ENCODE data around the gene MAST2.

DNA sequence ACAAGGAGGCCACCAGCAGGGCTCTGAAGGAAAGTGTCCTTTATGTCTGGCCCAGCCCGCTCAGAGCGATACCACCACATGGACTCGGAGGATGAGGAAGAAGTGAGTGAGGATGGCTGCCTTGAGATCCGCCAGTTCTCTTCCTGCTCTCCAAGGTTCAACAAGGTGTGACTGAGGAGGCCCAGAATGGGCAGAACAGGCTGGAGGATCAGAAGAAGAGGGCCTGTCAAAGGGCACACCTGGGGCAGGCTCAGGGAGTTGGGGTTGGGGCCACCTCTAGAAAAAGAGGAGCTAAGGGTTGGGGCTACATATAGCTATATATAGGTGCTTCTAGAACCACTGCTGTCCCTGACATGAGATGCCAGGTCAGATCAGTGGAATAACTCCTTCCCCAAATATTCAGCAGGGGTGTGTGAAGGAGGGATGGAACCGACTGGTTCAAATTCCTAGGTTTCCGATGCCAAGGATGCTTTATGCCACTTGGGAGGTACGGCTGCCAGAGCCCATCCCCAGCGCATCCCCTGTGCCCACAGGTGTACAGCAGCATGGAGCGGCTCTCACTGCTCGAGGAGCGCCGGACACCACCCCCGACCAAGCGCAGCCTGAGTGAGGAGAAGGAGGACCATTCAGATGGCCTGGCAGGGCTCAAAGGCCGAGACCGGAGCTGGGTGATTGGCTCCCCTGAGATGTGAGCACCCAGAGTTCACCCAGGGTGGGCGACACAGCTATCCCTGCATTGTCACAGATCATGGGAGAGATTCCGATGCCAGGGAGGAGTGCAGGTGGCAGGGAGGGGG, 226.9 kb downstream of the MAST2 start:
- TF ChIP-seq, protein P1, sequence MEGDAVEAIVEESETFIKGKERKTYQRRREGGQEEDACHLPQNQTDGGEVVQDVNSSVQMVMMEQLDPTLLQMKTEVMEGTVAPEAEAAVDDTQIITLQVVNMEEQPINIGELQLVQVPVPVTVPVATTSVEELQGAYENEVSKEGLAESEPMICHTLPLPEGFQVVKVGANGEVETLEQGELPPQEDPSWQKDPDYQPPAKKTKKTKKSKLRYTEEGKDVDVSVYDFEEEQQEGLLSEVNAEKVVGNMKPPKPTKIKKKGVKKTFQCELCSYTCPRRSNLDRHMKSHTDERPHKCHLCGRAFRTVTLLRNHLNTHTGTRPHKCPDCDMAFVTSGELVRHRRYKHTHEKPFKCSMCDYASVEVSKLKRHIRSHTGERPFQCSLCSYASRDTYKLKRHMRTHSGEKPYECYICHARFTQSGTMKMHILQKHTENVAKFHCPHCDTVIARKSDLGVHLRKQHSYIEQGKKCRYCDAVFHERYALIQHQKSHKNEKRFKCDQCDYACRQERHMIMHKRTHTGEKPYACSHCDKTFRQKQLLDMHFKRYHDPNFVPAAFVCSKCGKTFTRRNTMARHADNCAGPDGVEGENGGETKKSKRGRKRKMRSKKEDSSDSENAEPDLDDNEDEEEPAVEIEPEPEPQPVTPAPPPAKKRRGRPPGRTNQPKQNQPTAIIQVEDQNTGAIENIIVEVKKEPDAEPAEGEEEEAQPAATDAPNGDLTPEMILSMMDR (IDR thresholded peaks at IDR 0.05): no peak
- TF ChIP-seq POLR2A (IDR thresholded peaks at IDR 0.05): no peak
